Mononuclear cell (primary cell): ENCODE results near the gene GRIK5. TPM values are rescaled to one million over a fixed set of nuclear protein-coding genes. Genes with fewer than 3 reads are reported as not detected.
A peak's percentile ranks its signal among the peaks of the same experiment; 100 is the strongest.

Experiments used
- H3K27me3 ChIP-seq: 2 replicates; pipeline ENCODE4 v1.6.0; 2011; ENCODE audit warnings: low read length, control low read depth; ENCODE audit not compliant: insufficient read depth
- H3K4me1 ChIP-seq: 2 replicates; pipeline ENCODE4 v1.5.1; 2011; ENCODE audit warnings: mild to moderate bottlenecking, low read length, control low read depth; ENCODE audit not compliant: insufficient read depth
- H3K4me3 ChIP-seq: 2 replicates; pipeline ENCODE4 v1.5.1; 2011; ENCODE audit warnings: mild to moderate bottlenecking, low read length, moderate library complexity
- H3K9me3 ChIP-seq: 2 replicates; pipeline ENCODE4 v1.5.1; 2011; ENCODE audit warnings: low read depth, mild to moderate bottlenecking, control low read depth, low read length
- total RNA-seq: library from RNA; depleted of rRNA; stranded (reverse); fragments of >200 nt; gene quantifications from one replicate; pipeline ENCODE4 v1.2.3, GENCODE V29; 2012

Gene GRIK5
- total RNA-seq, 1 donor = 0.21 TPM

DNA sequence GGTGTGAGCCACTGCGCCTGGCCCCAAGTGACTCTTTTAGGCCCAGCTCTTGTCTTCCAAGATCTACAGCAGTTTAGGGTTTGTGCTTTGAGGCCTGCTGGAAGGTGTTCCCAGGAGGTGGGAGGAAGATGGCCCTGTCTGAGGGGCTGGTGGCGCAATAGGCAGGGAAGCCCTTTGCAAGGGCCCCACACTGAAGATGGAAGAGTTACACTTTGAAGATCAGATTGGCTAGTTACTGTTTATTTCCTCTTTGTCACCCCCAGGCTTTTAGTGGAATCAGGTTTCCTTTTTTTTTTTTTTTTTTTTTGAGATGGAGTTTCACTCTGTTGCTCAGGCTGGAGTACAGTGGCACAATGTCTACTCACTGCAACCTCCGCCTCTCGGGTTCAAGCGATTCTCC lies 109.0 kb downstream of the GRIK5 start:
- Histone ChIP-seq H3K9me3 (no peaks in the 10 kb centered on the region), H3K4me1 (peaks cover 19% of the 10 kb centered on the region), H3K27me3 (no peaks in the 10 kb centered on the region), H3K4me3 (no peak overlapping the region)

DNA sequence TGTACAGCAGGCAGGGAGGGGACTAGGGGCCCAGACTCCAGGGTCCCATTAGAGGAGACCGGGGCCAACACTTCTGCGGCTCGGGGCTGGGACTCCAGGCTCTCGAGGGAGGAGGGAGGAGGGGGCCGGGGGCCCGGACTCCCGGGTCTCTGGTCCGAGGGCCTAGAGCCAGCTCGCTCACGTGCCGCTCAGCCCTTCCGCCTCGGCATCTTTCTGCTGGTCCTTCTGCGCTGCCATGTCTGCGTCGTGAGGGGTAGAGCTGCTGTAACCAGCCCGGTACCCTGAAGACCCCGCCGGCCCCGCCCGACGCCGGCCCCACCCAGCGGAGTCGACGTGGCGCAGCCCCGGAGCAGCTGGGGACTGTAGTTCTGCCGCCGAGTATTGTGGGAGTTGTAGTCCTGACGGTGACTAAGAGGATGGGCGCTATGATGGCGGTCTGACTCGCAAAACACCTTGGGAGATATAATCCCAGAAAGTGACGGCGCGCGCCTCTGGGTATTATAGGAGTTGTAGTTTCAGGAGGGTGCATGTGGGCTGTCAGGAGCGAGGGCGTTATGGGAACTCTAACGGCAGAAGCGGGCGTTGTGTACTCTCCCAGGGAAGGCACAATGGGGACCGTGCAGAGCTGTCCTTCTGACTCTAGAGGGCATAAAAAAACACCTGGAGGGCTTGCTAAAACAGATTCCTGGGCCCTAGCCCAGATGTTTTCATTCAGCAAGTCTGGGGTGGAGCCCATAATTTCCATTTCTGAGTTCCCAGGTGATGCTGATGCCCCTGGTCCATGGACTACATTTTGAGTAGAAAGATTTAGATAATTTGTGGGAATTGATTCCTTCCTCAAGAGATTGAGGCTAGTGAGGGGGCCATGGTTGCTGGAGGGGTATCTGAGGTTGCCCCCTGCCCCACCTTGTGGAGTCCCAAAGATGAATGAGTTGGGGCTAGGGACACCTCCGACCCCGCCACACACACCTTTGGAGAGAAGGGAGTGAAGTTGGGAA lies 110.7 kb downstream of the GRIK5 start, which contains the start of gene RABAC1:
Gene RABAC1, minus strand, starts transcription at position 266 of the 998 bp plus-strand sequence. Its CDS starts 29 bp downstream, at position 237.
- Histone ChIP-seq H3K27me3 (no peaks in the 10 kb centered on the region), H3K9me3 (no peaks in the 10 kb centered on the region), H3K4me1 (peaks cover 19% of the 10 kb centered on the region), H3K4me3 (peak within 1 kb of the TSS; percentile 83)

DNA sequence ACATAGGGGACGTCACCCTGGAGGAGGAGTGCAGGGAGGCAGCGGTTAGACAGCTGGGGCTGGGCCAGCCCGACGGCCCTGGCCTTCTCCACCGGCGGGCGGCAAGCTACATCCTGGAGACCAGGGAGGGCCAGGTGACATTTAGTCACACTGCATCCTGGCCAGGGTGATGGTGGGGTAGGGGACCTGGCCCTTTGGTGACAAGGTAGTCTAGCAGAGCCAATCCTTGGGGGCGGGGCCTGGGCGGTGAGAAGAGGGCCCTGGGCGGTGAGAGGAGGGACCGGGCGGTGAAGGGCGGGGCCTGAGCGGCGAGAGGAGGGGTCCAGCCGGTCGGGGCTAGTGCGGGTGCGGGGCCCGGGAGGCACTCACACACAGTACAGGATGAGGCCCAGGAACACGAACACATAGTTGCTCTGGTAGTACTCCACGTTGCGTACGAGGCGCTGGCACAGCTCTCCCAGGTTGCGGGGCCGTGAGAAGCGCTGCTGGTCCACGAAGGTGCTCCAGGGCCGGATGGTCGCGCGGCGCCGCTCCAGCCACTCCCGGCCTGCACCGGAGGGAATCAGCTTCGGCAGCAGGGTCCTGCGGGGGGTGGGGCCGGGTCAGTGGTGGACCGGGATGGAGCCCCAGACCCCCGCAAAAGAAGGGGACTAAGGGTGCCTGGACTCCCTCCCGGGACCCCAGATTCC lies 111.5 kb downstream of the GRIK5 start:
- Histone ChIP-seq H3K4me3 (peak overlapping the region; percentile 83), H3K27me3 (no peaks in the 10 kb centered on the region), H3K4me1 (peaks cover 19% of the 10 kb centered on the region), H3K9me3 (no peaks in the 10 kb centered on the region)

DNA sequence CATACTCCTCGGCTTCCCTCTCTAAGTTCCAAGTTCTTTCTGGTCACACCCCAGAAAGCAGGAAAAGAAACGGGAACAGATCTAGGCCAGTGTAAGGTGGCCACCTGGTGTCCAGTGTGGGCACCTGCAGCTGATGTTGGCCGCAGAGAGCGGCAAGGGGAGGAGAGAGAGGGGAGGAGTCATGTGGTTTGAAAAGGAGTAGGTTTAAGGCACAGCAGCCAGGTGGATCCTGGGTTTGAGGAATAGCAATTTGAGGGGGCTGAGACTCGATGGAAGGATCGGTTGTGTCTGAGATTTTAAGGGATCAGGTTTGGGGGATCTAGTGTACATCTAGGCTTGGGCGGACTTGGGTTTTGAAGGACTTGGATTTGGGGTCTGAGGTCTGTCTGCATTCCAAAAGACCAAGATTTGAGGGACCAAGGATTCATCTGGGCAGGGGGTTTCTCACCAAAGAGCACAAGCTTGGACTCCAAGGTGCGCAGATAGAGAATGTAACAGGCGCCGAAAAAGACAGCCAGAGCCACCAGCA lies 112.1 kb downstream of the GRIK5 start:
- Histone ChIP-seq H3K4me1 (peaks cover 19% of the 10 kb centered on the region), H3K27me3 (no peaks in the 10 kb centered on the region), H3K4me3 (peak overlapping the region; percentile 83), H3K9me3 (no peaks in the 10 kb centered on the region)

DNA sequence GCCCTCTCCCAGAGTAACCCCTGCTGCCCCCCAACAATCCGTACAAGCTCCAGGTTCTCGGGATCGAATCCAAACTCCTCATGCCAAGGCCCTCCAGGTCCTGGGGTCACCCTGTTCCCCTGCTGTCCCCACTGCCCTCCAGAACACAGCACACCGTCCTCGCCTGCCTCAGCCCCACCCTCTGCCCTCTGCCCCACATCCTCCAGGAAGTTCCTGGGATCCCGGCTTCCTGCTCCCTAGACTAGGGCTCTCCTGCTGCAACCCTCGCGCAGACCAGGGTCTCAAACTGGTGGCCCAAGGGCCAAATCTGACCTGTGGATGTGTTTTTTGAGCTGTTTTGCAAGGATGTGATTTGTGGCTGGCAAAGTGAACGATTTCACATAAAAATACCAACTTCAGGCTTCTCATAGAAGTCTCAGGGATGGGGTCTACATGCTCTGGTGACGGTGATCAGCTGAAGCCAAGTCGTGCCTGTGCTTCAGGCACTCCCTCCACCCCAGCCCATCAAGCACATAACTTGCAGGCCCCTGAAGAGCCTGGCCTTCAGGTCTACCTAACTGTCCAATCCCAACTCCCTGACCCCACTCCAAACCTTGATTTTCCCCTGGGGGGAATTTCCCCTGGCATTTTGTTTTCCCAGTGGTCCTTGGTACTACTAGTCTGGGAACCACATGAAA lies 112.7 kb downstream of the GRIK5 start:
- Histone ChIP-seq H3K9me3 (no peaks in the 10 kb centered on the region), H3K27me3 (no peaks in the 10 kb centered on the region), H3K4me3 (no peak overlapping the region), H3K4me1 (peaks cover 19% of the 10 kb centered on the region)

DNA sequence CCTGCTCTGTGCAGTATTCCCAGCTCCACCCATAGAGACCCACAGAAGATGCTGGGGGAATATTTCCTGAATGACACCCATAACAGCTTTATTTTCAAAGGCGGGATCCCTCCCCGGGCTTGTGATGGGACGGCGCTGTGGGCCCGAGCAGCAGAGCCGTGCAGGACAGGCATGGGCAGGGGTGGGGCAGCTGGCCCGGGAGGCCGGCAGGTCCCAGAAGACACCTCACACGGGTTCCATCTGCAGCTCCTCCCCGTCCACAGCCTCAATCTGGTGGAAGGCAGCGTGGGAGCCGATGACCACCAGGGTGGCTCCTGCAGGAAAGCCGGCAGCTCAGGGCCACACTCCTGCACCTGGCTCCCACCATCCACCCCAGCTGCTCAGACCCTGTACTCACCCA lies 113.4 kb downstream of the GRIK5 start:
- Histone ChIP-seq H3K27me3 (no peaks in the 10 kb centered on the region), H3K4me1 (peaks cover 21% of the 10 kb centered on the region), H3K9me3 (no peaks in the 10 kb centered on the region), H3K4me3 (no peak overlapping the region)

DNA sequence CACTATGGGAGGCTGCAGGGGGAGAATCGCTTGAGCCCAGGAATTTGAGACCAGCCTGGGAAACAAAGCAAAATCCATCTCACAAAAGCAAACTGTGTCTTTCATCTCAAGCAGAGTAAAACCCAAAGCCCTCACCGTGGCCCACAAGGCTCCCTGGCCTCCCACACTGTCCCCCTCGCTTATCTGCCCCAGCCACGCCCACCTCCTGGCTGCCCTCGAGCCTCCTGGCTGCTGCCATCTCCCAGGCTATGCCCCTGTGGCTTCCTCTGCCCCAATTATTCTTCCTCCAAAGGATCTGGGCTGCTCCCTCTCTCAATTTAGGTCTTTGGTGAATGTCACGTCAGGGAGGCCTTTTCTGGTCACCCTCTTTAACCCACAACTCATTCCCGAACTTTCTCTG lies 114.5 kb downstream of the GRIK5 start:
- Histone ChIP-seq H3K9me3 (no peaks in the 10 kb centered on the region), H3K27me3 (no peaks in the 10 kb centered on the region), H3K4me3 (no peak overlapping the region), H3K4me1 (peaks cover 27% of the 10 kb centered on the region)

DNA sequence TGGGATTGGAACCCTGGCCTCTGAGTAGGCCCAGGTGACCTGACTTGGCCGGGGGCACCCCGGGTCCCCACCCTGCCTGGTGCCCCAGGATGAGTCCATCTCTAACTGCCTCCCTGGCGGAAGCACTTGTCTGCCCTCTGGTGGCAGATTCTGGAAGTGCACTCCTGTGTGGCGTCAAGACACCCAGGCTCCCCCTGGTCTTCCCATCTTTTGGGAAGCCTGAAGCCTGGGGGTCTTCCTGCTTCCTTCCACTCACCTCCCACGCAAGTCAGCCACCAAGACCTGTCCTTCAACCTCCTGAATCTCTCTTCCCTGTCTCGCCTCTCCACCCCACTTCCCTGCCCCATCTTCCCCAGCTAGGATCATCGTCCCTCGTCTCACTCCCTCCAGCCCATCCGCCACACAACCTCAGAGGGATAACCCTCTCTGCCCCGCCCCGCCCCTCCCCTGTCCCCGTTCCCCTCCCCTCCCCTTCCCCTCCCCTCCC lies 118.3 kb downstream of the GRIK5 start:
- Histone ChIP-seq H3K27me3 (no peaks in the 10 kb centered on the region), H3K9me3 (no peaks in the 10 kb centered on the region), H3K4me1 (peaks cover 13% of the 10 kb centered on the region), H3K4me3 (no peak overlapping the region)

Other genes with a start within 250 kb of the GRIK5 start
- not detected for gene LYPD4, start 225.5 kb downstream of the GRIK5 start, total RNA-seq
- not detected for gene DMRTC2, start 225.2 kb downstream of the GRIK5 start, total RNA-seq
- 1,086 TPM for gene RPS19, start 210.0 kb downstream of the GRIK5 start, total RNA-seq
- gene CD79A, start 192.9 kb downstream of the GRIK5 start, total RNA-seq = 47.3 TPM
- 200 TPM for gene ARHGEF1, start 187.0 kb downstream of the GRIK5 start, total RNA-seq
- gene ERFL, start 141.8 kb downstream of the GRIK5 start, total RNA-seq = 0.21 TPM
- gene RABAC1, start 110.9 kb downstream of the GRIK5 start, total RNA-seq = 44.6 TPM
- gene ATP1A3, start 76.0 kb downstream of the GRIK5 start, total RNA-seq = 1.7 TPM
- 21.5 TPM for gene ZNF574, start 6.0 kb upstream of the GRIK5 start, total RNA-seq
- 8.3 TPM for gene POU2F2, start 62.2 kb upstream of the GRIK5 start, total RNA-seq
- 128 TPM for gene DEDD2, start 147.5 kb upstream of the GRIK5 start, total RNA-seq
- gene ZNF526, start 150.1 kb upstream of the GRIK5 start, total RNA-seq = 5.2 TPM
- gene GSK3A, start 172.4 kb upstream of the GRIK5 start, total RNA-seq = 13.1 TPM
- 35.2 TPM for gene ERF, start 184.9 kb upstream of the GRIK5 start, total RNA-seq
- gene CIC, start 199.0 kb upstream of the GRIK5 start, total RNA-seq = 36.0 TPM
- not detected for gene PRR19, start 231.9 kb upstream of the GRIK5 start, total RNA-seq
- gene PAFAH1B3, start 232.4 kb upstream of the GRIK5 start, total RNA-seq = 8.7 TPM
- not detected for gene TMEM145, start 243.1 kb upstream of the GRIK5 start, total RNA-seq